ENCODE results near the gene CDH12.

DNA sequence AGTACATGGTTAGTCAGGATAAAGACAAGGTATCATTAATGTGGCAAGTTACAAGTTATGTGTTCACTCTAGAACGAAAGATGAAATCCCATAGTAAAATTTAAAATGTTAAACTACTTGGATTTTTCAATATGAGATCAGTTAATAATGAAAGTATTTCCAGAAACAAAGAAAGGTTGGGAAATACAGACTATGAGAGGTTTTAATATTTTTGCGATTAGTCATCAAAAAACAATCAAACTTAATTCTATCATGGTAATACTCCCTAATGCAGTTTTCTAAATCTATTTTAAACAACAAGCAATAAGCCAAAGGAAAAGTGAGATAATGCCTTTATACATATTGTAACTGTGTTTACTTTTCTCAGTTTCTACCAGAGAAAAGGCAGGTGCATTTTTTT lies 10.6 kb downstream of the CDH12 start:
- TF ChIP-seq POLR2AphosphoS5 (IDR thresholded peaks at IDR 0.05; ENCODE audit: insufficient read depth, low read depth, low read length): no peak
- TF ChIP-seq POLR2A (IDR thresholded peaks at IDR 0.05; ENCODE audit: low read depth, low read length): no peak
- no peak for TF ChIP-seq CTCF (IDR thresholded peaks at IDR 0.05; ENCODE audit: extremely low read depth in 1 of 2, insufficient read depth in 1 of 2, low read depth in 1 of 2, low read length in 2 of 2)
- no peak for TF ChIP-seq MAX (IDR thresholded peaks at IDR 0.05; ENCODE audit: insufficient read depth, insufficient read length)
- no peak for TF ChIP-seq EZH2 (IDR thresholded peaks at IDR 0.05; ENCODE audit: borderline replicate concordance, low read depth, low read length, severe bottlenecking)
- no peak for TF ChIP-seq GATA2 (IDR thresholded peaks at IDR 0.05; ENCODE audit: insufficient read depth, insufficient read length, low read depth, low read length)

Data from endothelial cell of umbilical vein (primary cell).